Nephron (organoid): Measurements from ENCODE around the gene TMEM53.

Source experiments
- H3K27ac Mint-ChIP-seq, 3 experiments: 2 replicates each; pipeline ENCODE4 v1.8.0; 2020; ENCODE audit warnings: mixed read lengths in 3 of 3, mild to moderate bottlenecking in 2 of 3, moderate library complexity in 1 of 3
- H3K27me3 Mint-ChIP-seq: 2 replicates; pipeline ENCODE4 v1.8.0; 2021; ENCODE audit warnings: low read depth, mild to moderate bottlenecking, moderate library complexity, mixed read lengths
- H3K36me3 Mint-ChIP-seq: 2 replicates; pipeline ENCODE4 v1.8.0; 2020; ENCODE audit warnings: low read depth, mixed read lengths
- H3K4me1 Mint-ChIP-seq: 2 replicates; pipeline ENCODE4 v1.8.0; 2020; ENCODE audit warnings: mixed read lengths
- H3K4me3 Mint-ChIP-seq, 3 experiments: 2 replicates each; pipeline ENCODE4 v1.8.0; 2020; ENCODE audit warnings: mild to moderate bottlenecking in 3 of 3, mixed read lengths in 3 of 3, moderate library complexity in 2 of 3
- H3K9me3 Mint-ChIP-seq: 2 replicates; pipeline ENCODE4 v1.8.0; 2020; ENCODE audit warnings: mixed read lengths
- CTCF ChIP-seq, 3 experiments: fragments of 200-600 bp; sonication (generic); IDR thresholded peaks; one replicate each; pipeline ENCODE4 v1.5.0; 2021; ENCODE audit warnings: antibody characterized with exemption in 3 of 3; ENCODE audit not compliant: unreplicated experiment in 3 of 3

Gene TMEM53

DNA sequence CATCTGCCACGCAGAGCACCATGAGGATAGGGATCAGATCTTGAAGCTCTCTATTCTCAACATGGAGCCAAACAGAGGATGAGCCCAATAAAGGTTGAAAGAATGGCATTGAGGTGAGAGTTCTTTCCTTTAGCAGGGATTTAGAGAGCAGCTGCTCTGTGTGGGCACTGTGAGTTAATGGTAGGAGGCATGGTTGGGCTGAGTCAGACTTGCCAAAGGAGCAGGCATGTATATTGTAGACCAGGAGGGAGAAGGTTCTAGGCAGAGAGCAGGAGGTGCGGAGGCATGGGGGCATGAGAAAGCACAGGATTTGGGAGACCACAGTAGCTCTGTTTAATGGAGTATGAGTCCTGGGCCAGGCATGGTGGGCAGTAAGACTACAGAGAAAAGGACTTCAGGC, 32.0 kb downstream of the TMEM53 start:
- peaks cover 69% of the 10 kb centered on the region for H3K36me3 Mint-ChIP-seq
- peaks cover 7% of the 10 kb centered on the region for H3K27me3 Mint-ChIP-seq
- H3K4me1 Mint-ChIP-seq: peaks cover 58% of the 10 kb centered on the region
- H3K9me3 Mint-ChIP-seq: no peaks in the 10 kb centered on the region
- no peak for TF ChIP-seq CTCF (IDR thresholded peaks at IDR 0.05; ENCODE audit: unreplicated experiment in 3 of 3)
- H3K27ac Mint-ChIP-seq: no peak overlapping the region
- no peak overlapping the region for H3K4me3 Mint-ChIP-seq

GRCh38 chr1:44641126-44642102, 32.9 kb downstream of the TMEM53 start:
- no peaks in the 10 kb centered on the region for H3K9me3 Mint-ChIP-seq
- no peak for TF ChIP-seq CTCF (IDR thresholded peaks at IDR 0.05; ENCODE audit: unreplicated experiment in 3 of 3)
- H3K4me3 Mint-ChIP-seq: no peak overlapping the region
- peaks cover 63% of the 10 kb centered on the region for H3K4me1 Mint-ChIP-seq
- H3K36me3 Mint-ChIP-seq: peaks cover 73% of the 10 kb centered on the region
- peaks cover 7% of the 10 kb centered on the region for H3K27me3 Mint-ChIP-seq
- H3K27ac Mint-ChIP-seq: no peak overlapping the region

DNA sequence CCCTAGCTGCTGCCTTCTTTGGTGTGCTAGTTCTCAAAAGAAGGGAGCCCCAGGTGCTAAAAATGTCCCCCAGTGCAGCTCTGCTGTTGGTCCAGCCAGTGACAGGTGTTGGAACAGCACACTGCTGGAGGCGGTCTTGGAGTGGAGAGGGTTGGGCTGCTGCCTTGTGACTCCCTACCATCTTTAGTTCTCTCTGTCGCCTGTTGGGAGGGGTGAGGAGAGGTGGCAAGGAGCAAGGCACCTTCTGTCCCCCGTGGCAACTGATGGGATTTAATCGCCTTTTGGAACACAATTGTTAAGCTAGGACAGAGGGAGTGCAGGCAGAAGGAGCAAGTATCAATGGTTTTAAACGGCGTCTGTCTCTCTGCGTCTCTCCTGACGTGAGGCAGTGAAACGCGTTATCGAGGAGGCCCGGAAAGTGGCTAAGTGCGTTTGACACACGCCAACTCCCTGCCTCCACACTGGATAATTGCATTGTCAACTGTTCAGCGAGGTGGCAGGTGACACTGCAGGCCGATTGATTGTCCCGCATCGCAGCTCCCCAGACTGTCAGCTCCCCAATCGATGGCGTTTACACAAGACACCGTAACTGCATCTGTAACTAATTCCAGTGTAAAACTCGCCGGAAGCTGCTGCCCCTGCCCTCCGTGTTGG, 34.0 kb downstream of the TMEM53 start:
- peaks cover 7% of the 10 kb centered on the region for H3K27me3 Mint-ChIP-seq
- H3K27ac Mint-ChIP-seq: no peak overlapping the region
- H3K36me3 Mint-ChIP-seq: peaks cover 83% of the 10 kb centered on the region
- TF ChIP-seq CTCF (IDR thresholded peaks at IDR 0.05; ENCODE audit: unreplicated experiment in 3 of 3): no peak
- peaks cover 64% of the 10 kb centered on the region for H3K4me1 Mint-ChIP-seq
- no peaks in the 10 kb centered on the region for H3K9me3 Mint-ChIP-seq
- no peak overlapping the region for H3K4me3 Mint-ChIP-seq

GRCh38 chr1:44637702-44638411, 36.4 kb downstream of the TMEM53 start:
- no peak for TF ChIP-seq CTCF (IDR thresholded peaks at IDR 0.05; ENCODE audit: unreplicated experiment in 3 of 3)
- Mint-ChIP-seq H3K27me3 (peaks cover 3% of the 10 kb centered on the region), H3K36me3 (peaks cover 84% of the 10 kb centered on the region), H3K9me3 (no peaks in the 10 kb centered on the region), H3K4me3 (peak overlapping the region in 2 of 3 experiments; percentile 47 to 56), H3K4me1 (peaks cover 67% of the 10 kb centered on the region), H3K27ac (peak overlapping the region in 1 of 3 experiments; percentile 50)

DNA sequence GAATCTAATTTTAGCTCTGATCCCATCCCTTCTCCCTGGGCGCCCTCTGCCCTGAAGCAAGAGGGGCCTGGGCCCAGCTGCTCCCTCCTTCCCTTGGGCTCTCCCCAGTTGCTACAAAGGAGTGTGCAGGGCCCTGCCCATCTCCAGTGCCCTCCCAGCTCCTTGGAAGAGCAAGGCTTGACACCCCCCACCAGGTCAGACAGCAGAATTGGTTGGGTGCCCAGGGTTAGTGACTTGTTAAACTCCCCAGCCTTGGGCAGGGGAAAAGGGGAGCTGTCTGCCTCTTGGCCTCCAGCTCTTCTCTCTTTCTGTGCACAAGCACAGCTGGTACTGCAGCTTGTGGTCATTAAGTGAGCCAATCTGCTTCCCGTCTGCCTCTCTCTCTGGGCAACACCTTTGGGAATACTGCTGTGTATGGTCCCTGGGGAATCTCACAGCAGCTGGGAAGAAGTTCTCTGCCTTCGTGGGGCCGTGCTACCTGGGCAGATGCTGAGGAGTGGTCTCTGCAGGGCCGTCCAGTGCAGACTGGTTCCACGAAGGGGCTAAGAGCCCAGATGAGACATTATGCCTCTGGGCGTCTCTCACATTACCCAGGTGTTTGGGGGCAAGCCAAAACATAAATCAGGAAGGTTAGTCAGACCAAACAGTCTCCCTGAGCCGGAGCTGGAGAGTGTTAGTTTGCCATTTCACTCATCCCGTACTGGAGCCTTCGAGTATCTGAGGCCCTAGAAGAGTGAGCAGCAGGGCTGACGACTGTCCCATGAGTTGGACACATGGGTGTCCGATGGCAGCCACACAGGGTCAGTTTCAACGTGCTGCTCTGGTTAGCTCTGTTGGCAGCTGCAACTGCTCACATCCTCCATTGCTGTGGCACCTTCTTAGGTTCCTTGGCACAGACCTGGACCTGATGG, 37.3 kb downstream of the TMEM53 start:
- TF ChIP-seq CTCF (IDR thresholded peaks at IDR 0.05; ENCODE audit: unreplicated experiment in 3 of 3): no peak
- H3K36me3 Mint-ChIP-seq: peaks cover 78% of the 10 kb centered on the region
- no peaks in the 10 kb centered on the region for H3K9me3 Mint-ChIP-seq
- H3K4me1 Mint-ChIP-seq: peaks cover 66% of the 10 kb centered on the region
- no peak overlapping the region for H3K27ac Mint-ChIP-seq
- H3K27me3 Mint-ChIP-seq: peaks cover 3% of the 10 kb centered on the region
- peak overlapping the region; percentile 44 to 57 (median 57) for H3K4me3 Mint-ChIP-seq
